Measurements from ENCODE around the gene BTBD17. TPM values are rescaled to one million over a fixed set of nuclear protein-coding genes. Genes with fewer than 3 reads are reported as not detected.

BTBD17 gene
- total and polyA plus RNA-seq, 10 of the 15 experiments (the other 5 are each of a cell fraction or from before 2014, with no cell fraction given): not detected

- no peak for DNase-seq (ENCODE audit: low read depth, low spot score)
- no peaks in the 10 kb centered on the region for H3K79me2 ChIP-seq (ENCODE audit: control insufficient read depth, insufficient read depth, low read length)
- no peak overlapping the region for H3K4me3 ChIP-seq
- ChIA-PET POLR2A (interaction anchor here (0.6 kb wide), 1 partner anchor 67 kb away, joined by 3 read pairs; no protein-coding TSS in a partner anchor), SMC1A (ENCODE audit: uncharacterized antibody, unreplicated experiment) (no interaction called here), RAD21 (ENCODE audit: unreplicated experiment) (interaction anchor here (0.7 to 1.8 kb wide), 3 partner anchors 9 to 22 kb away, joined by 5 to 6 read pairs (median 5); no protein-coding TSS in a partner anchor), CTCF (interaction anchor here (2.1 kb wide), 1 partner anchor 11 kb away, joined by 7 read pairs; no protein-coding TSS in a partner anchor)
- no peak overlapping the region for H2AFZ ChIP-seq (ENCODE audit: control insufficient read depth, low read depth, low read length)
- no peak for FAIRE-seq
- H3K4me2 ChIP-seq (ENCODE audit: control insufficient read depth, insufficient read depth): no peak overlapping the region
- no peak overlapping the region for H3K27ac ChIP-seq (ENCODE audit: control insufficient read depth, insufficient read depth)
- WGBS (ENCODE audit: insufficient coverage, insufficient replicate concordance, low lambda C conversion rate, missing lambda C conversion rate): 0% methylated on average over 2 of the region's 2 CpGs
- no peak for ATAC-seq
- H3K4me1 ChIP-seq (ENCODE audit: control insufficient read depth, insufficient read depth, low read length): no peaks in the 10 kb centered on the region
- BruUV-seq (replicated peaks): no TSS peak
- no peaks in the 10 kb centered on the region; a peak in 1 of 4 replicates for H3K27me3 ChIP-seq (replicated peaks in 1 of 2; ENCODE audit: control insufficient read depth in 2 of 2, insufficient read depth in 2 of 2, low read length in 1 of 2)
- intact Hi-C loops (cut with micrococcal nuclease; ENCODE audit: unreplicated experiment) (no loop called here), in situ Hi-C loops (cut with MboI) (no loop called here)
- H4K20me1 ChIP-seq (ENCODE audit: control insufficient read depth, insufficient read depth): no peaks in the 10 kb centered on the region
- TF ChIP-seq SREBF1 (IDR thresholded peaks at IDR 0.05; ENCODE audit: low read length) (no peak), MTA2 (IDR thresholded peaks at IDR 0.05; ENCODE audit: low read depth) (0 out of 2 replicates have a peak, but pooled peaks have one; percentile 12), ZBTB4 (CRISPR knock-in tag; IDR thresholded peaks at IDR 0.05) (no peak)
- H3K36me3 ChIP-seq (ENCODE audit: control insufficient read depth in 2 of 2, insufficient read depth in 2 of 2, low read length in 1 of 2): no peaks in the 10 kb centered on the region
- no peaks in the 10 kb centered on the region for H3K9me3 ChIP-seq (replicated peaks; ENCODE audit: control insufficient read depth, insufficient read depth, low read length)
- no peak overlapping the region for H3K9ac ChIP-seq (ENCODE audit: control insufficient read depth, insufficient read depth, low read length)
Measured at GRCh38 chr17:74389937-74390679, 28.4 kb upstream of the BTBD17 start.

All from GM12878 (cell line).